Activated naive CD8-positive, alpha-beta T cell treated with anti-CD3 and anti-CD28 coated beads, Interleukin-2, amount 10 ng/mL, durations not matched to agents 7 days and 5 days (primary cell): ENCODE measurements around the gene C6orf15. TPM values are rescaled to one million over a fixed set of nuclear protein-coding genes. Genes with fewer than 3 reads are reported as not detected.

Experiments
- ATAC-seq: fragments of 150-1000 bp; cut with Tn5 transposase; one replicate; pipeline ENCODE4 v1.10.0; 2021; ENCODE audit warnings: low read depth, moderate library complexity
- POLR2A ChIA-PET: fragments of 350-600 bp; sonication (Branson Sonifier 250); formaldehyde crosslinking; loops from one replicate; lab custom pipeline; 2021; ENCODE audit warnings: antibody characterized with exemption; lab: Charles Lee
- DNase-seq: peaks from one replicate; pipeline ENCODE4 v3.0.0; 2021
- H3K27ac Mint-ChIP-seq: one replicate; pipeline ENCODE4 v1.8.0; 2022; ENCODE audit warnings: mild to moderate bottlenecking, mixed read lengths
- H3K27me3 Mint-ChIP-seq: one replicate; pipeline ENCODE4 v1.8.0; 2022; ENCODE audit warnings: mild to moderate bottlenecking, moderate library complexity, mixed read lengths
- H3K36me3 Mint-ChIP-seq: one replicate; pipeline ENCODE4 v1.8.0; 2021; ENCODE audit warnings: mild to moderate bottlenecking, mixed read lengths
- H3K4me1 Mint-ChIP-seq: one replicate; pipeline ENCODE4 v1.8.0; 2021; ENCODE audit warnings: mixed read lengths
- H3K4me3 Mint-ChIP-seq: one replicate; pipeline ENCODE4 v1.8.0; 2022; ENCODE audit warnings: mild to moderate bottlenecking, moderate library complexity, mixed read lengths
- H3K9me3 Mint-ChIP-seq: one replicate; pipeline ENCODE4 v1.8.0; 2021; ENCODE audit warnings: mixed read lengths
- total RNA-seq, 2 experiments: library from RNA; stranded (reverse); gene quantifications; one replicate each; pipeline ENCODE4 v1.2.3, GENCODE V29; 2021

C6orf15 gene
- total RNA-seq, result not detected

DNA sequence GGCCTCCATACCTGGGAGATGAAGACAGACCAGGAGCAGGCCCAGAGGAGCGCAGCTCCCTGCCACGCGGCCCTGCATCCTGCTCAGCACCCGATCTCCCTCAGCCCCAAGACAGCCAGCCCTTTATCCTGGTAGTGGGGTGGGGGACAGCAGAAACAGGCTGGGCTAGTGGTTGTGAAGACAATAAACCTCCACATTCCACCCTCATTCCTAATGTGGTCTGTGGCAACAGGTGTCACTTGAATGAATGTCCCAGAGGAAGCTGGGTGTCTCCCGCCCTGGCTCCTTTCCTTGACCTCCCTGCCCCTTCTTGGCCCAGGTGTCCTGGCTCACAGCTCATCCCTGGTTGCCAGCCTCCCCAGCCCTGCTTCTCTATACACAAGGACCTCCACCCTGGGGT lies at the start of gene C6orf15:
Gene C6orf15, minus strand, starts transcription at position 98 of the 400 bp plus-strand sequence. Its CDS starts 20 bp downstream, at position 78.
- no peak within 1 kb of the TSS for H3K27ac Mint-ChIP-seq
- POLR2A ChIA-PET, result no interaction called here

GRCh38 chr6:31161216-31162126 lies 49.1 kb upstream of the C6orf15 start:
- Mint-ChIP-seq H3K9me3 (no peaks in the 10 kb centered on the region), H3K27ac (no peak overlapping the region), H3K36me3 (peaks cover 16% of the 10 kb centered on the region), H3K4me1 (peaks cover 29% of the 10 kb centered on the region), H3K27me3 (no peaks in the 10 kb centered on the region), H3K4me3 (peak overlapping the region; percentile 44)
- POLR2A ChIA-PET, result interaction anchor here (0.6 to 1.2 kb wide), 2 partner anchors 322 to 448 kb away, joined by 3 read pairs; no protein-coding TSS in a partner anchor
- ATAC-seq (no peak), DNase-seq (no peak)

More for the DNA sequence above, at the start of gene C6orf15:
- no peak within 1 kb of the TSS for H3K4me3 Mint-ChIP-seq
- no peaks in the 10 kb centered on the region for H3K36me3 Mint-ChIP-seq
- no peak for ATAC-seq
- peaks cover 9% of the 10 kb centered on the region for H3K27me3 Mint-ChIP-seq
- DNase-seq, result no peak
- no peaks in the 10 kb centered on the region for H3K4me1 Mint-ChIP-seq
- H3K9me3 Mint-ChIP-seq, result no peaks in the 10 kb centered on the region

- Mint-ChIP-seq H3K4me1 (peaks cover 29% of the 10 kb centered on the region), H3K27ac (peak overlapping the region; percentile 95), H3K9me3 (no peaks in the 10 kb centered on the region), H3K36me3 (peaks cover 23% of the 10 kb centered on the region), H3K4me3 (peak overlapping the region; percentile 99), H3K27me3 (no peaks in the 10 kb centered on the region)
- ATAC-seq (peak; percentile 20), DNase-seq (peak; percentile 54)
- POLR2A ChIA-PET, result interaction anchor here (0.6 to 2.3 kb wide), 12 partner anchors 10 to 336 kb away, joined by 3 to 10 read pairs (median 4); partner anchors contain the start of gene VARS2
Observed at GRCh38 chr6:31158863-31159855, 46.8 kb upstream of the C6orf15 start.

GRCh38 chr6:31158140-31158862 lies 45.9 kb upstream of the C6orf15 start, which contains the start of gene TCF19:
Gene TCF19 (plus strand): TSS chr6:31158589. CDS start chr6:31159470, 881 bp downstream.
- DNase-seq (peak; percentile 99), ATAC-seq (peak; percentile 92)
- H3K4me1 Mint-ChIP-seq, result peaks cover 29% of the 10 kb centered on the region
- H3K27ac Mint-ChIP-seq, result peak within 1 kb of the TSS; percentile 95
- no peaks in the 10 kb centered on the region for H3K27me3 Mint-ChIP-seq
- H3K9me3 Mint-ChIP-seq, result no peaks in the 10 kb centered on the region
- POLR2A ChIA-PET, result interaction anchor here (0.6 to 2.3 kb wide), 11 partner anchors 8 to 541 kb away, joined by 3 to 10 read pairs (median 4); partner anchors contain the start of genes MRPS18B, PPP1R10 and VARS2
- peaks cover 23% of the 10 kb centered on the region for H3K36me3 Mint-ChIP-seq
- peak within 1 kb of the TSS; percentile 99 for H3K4me3 Mint-ChIP-seq

- peak within 1 kb of the TSS; percentile 95 for H3K27ac Mint-ChIP-seq
Observed at GRCh38 chr6:31157513-31158139, 45.3 kb upstream of the C6orf15 start, which contains the start of gene CCHCR1. Gene CCHCR1 (minus strand): TSS chr6:31157802. CDS start chr6:31157600, 202 bp downstream.

GRCh38 chr6:31156641-31157040 lies 44.3 kb upstream of the C6orf15 start:
- H3K27me3 Mint-ChIP-seq, result no peaks in the 10 kb centered on the region
- no peak for ATAC-seq
- DNase-seq, result no peak
- H3K9me3 Mint-ChIP-seq, result no peaks in the 10 kb centered on the region
- peak overlapping the region; percentile 99 for H3K4me3 Mint-ChIP-seq
- H3K27ac Mint-ChIP-seq, result no peak overlapping the region
- peaks cover 20% of the 10 kb centered on the region for H3K4me1 Mint-ChIP-seq
- POLR2A ChIA-PET, result no interaction called here
- H3K36me3 Mint-ChIP-seq, result peaks cover 16% of the 10 kb centered on the region

More at GRCh38 chr6:31157513-31158139, 45.3 kb upstream of the C6orf15 start, which contains the start of gene CCHCR1:
- H3K4me3 Mint-ChIP-seq, result peak within 1 kb of the TSS; percentile 99
- no peak for ATAC-seq
- H3K4me1 Mint-ChIP-seq, result peaks cover 26% of the 10 kb centered on the region
- no peaks in the 10 kb centered on the region for H3K9me3 Mint-ChIP-seq
- H3K36me3 Mint-ChIP-seq, result peaks cover 19% of the 10 kb centered on the region
- POLR2A ChIA-PET, result interaction anchor here (1.5 to 2.3 kb wide), 6 partner anchors 9 to 540 kb away, joined by 3 to 10 read pairs (median 4); partner anchors contain the start of genes MRPS18B, PPP1R10 and VARS2
- H3K27me3 Mint-ChIP-seq, result no peaks in the 10 kb centered on the region
- DNase-seq, result no peak

- no peak overlapping the region for H3K27ac Mint-ChIP-seq
- no peaks in the 10 kb centered on the region for H3K27me3 Mint-ChIP-seq
- peaks cover 22% of the 10 kb centered on the region for H3K36me3 Mint-ChIP-seq
- ATAC-seq (no peak), DNase-seq (no peak)
- peaks cover 6% of the 10 kb centered on the region for H3K4me1 Mint-ChIP-seq
- H3K9me3 Mint-ChIP-seq, result no peaks in the 10 kb centered on the region
- POLR2A ChIA-PET, result no interaction called here
- no peak overlapping the region for H3K4me3 Mint-ChIP-seq
Observed at GRCh38 chr6:31154436-31154835, 42.1 kb upstream of the C6orf15 start.

DNA sequence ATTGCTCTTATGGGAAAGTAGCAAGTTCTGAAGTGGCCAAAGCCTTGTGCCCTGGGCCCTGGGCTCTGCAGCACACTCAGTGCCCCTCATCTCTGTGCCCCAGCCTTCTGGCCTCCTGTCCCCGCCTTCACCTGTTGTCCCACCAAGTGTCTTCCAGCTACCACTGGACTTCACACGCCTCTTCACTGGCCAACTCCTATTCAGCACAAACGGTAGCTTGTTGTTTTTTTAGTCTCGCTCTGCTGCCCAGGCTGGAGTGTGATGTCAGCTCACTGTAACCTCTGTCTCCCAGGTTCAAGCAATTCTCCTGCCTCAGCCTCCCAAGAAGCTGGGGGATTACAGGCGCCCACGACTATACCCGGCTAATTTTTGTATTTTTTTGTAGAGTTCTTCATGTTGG lies 40.4 kb upstream of the C6orf15 start:
- Mint-ChIP-seq H3K36me3 (peaks cover 23% of the 10 kb centered on the region), H3K27me3 (no peaks in the 10 kb centered on the region)

DNA sequence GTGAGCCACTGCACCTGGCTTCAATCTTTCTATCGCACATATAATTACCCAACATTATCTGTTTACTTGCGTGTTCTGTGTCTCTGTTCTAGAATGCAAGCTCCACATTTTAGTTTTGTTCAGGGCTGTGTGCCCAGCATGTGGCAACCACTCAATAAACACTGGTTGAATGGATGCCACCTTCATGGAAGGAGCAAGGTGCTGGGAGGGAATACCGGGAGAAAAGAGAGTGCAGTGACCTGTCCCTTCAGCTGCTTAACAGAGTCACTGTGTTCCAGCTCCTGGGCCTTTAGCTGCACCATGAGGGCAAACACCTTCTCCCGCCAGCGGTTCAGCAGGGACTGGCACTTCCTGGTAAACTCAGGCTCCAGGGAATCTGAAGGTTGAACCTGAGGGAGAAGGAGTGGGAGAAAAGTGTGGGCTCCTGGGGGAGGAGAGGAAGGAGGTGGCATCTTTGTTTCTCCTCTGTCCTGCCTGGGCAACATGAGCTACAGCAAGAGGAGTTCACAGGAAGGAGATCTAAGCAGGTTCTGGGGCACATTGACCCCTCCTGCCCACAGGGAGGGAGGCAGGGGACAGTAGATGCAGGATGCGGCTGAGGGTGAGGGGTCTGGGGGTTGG lies 37.6 kb upstream of the C6orf15 start:
- H3K27me3 Mint-ChIP-seq, result no peaks in the 10 kb centered on the region
- H3K27ac Mint-ChIP-seq, result no peak overlapping the region
- no peaks in the 10 kb centered on the region for H3K9me3 Mint-ChIP-seq

More for the DNA sequence above, 40.4 kb upstream of the C6orf15 start:
- no peak for ATAC-seq
- POLR2A ChIA-PET, result no interaction called here
- H3K4me3 Mint-ChIP-seq, result no peak overlapping the region
- DNase-seq, result no peak
- H3K9me3 Mint-ChIP-seq, result no peaks in the 10 kb centered on the region
- peaks cover 6% of the 10 kb centered on the region for H3K4me1 Mint-ChIP-seq
- H3K27ac Mint-ChIP-seq, result no peak overlapping the region

GRCh38 chr6:31145386-31145785 lies 33.0 kb upstream of the C6orf15 start:
- DNase-seq (no peak), ATAC-seq (no peak)
- H3K27ac Mint-ChIP-seq, result no peak overlapping the region
- no peak overlapping the region for H3K4me3 Mint-ChIP-seq
- H3K9me3 Mint-ChIP-seq, result no peaks in the 10 kb centered on the region
- H3K27me3 Mint-ChIP-seq, result no peaks in the 10 kb centered on the region
- POLR2A ChIA-PET, result interaction anchor here (1.0 to 1.1 kb wide), 2 partner anchors 14 to 603 kb away, joined by 3 to 4 read pairs; no protein-coding TSS in a partner anchor
- H3K4me1 Mint-ChIP-seq, result peaks cover 1% of the 10 kb centered on the region
- H3K36me3 Mint-ChIP-seq, result peaks cover 11% of the 10 kb centered on the region

More for the DNA sequence above, 37.6 kb upstream of the C6orf15 start:
- Mint-ChIP-seq H3K4me1 (peaks cover 1% of the 10 kb centered on the region), H3K36me3 (peaks cover 22% of the 10 kb centered on the region), H3K4me3 (no peak overlapping the region)
- no peak for ATAC-seq
- POLR2A ChIA-PET, result no interaction called here
- no peak for DNase-seq

GRCh38 chr6:31144970-31145340 lies 32.6 kb upstream of the C6orf15 start:
- peaks cover 2% of the 10 kb centered on the region for H3K27me3 Mint-ChIP-seq
- peaks cover 1% of the 10 kb centered on the region for H3K4me1 Mint-ChIP-seq
- no peak overlapping the region for H3K4me3 Mint-ChIP-seq
- H3K9me3 Mint-ChIP-seq, result no peaks in the 10 kb centered on the region
- no peak overlapping the region for H3K27ac Mint-ChIP-seq
- POLR2A ChIA-PET, result interaction anchor here (0.6 to 1.0 kb wide), 2 partner anchors 221 to 603 kb away, joined by 3 read pairs; no protein-coding TSS in a partner anchor
- no peak for ATAC-seq
- no peak for DNase-seq
- peaks cover 8% of the 10 kb centered on the region for H3K36me3 Mint-ChIP-seq
